GM12864 (cell line): ENCODE data around the gene SSH2.

Experiments used
- DNase-seq: peaks from one replicate; pipeline ENCODE4 v3.0.0-alpha.2; 2011; ENCODE audit warnings: low read depth
- H3K4me3 ChIP-seq: 2 replicates; pipeline ENCODE4 v1.5.1; 2011; ENCODE audit warnings: mild to moderate bottlenecking, low read depth, low read length, control low read depth
- CTCF ChIP-seq: IDR thresholded peaks from 2 replicates; pipeline ENCODE4 v1.5.1; 2011; ENCODE audit warnings: low read depth, mild to moderate bottlenecking, moderate library complexity, low read length, control low read depth, inconsistent platforms; ENCODE audit errors: missing control alignments

SSH2 gene

GRCh38 chr17:29838961-29839360 lies 91.1 kb downstream of the SSH2 start:
- no peak for DNase-seq
- TF ChIP-seq CTCF = no peak
- no peak overlapping the region for H3K4me3 ChIP-seq

GRCh38 chr17:29837531-29837930 lies 92.5 kb downstream of the SSH2 start:
- no peak for TF ChIP-seq CTCF
- no peak for DNase-seq
- no peak overlapping the region for H3K4me3 ChIP-seq

- no peak for DNase-seq
- no peak for TF ChIP-seq CTCF
- no peak overlapping the region for H3K4me3 ChIP-seq
Measured at GRCh38 chr17:29836643-29837042, 93.4 kb downstream of the SSH2 start.

GRCh38 chr17:29835435-29836351 lies 94.3 kb downstream of the SSH2 start:
- H3K4me3 ChIP-seq = no peak overlapping the region
- DNase-seq = no peak
- no peak for TF ChIP-seq CTCF

- TF ChIP-seq CTCF = no peak
- no peak overlapping the region for H3K4me3 ChIP-seq
- no peak for DNase-seq
Measured at GRCh38 chr17:29833801-29834200, 96.2 kb downstream of the SSH2 start.

- H3K4me3 ChIP-seq = no peak overlapping the region
- no peak for DNase-seq
- TF ChIP-seq CTCF = no peak
Measured at GRCh38 chr17:29828676-29829284, 101.2 kb downstream of the SSH2 start.

GRCh38 chr17:29827179-29827578 lies 102.8 kb downstream of the SSH2 start:
- no peak overlapping the region for H3K4me3 ChIP-seq
- no peak for DNase-seq
- no peak for TF ChIP-seq CTCF
